GM12878 (cell line): ENCODE data around the gene ALPK1. TPM values are rescaled to one million over a fixed set of nuclear protein-coding genes. Genes with fewer than 3 reads are reported as not detected.
A peak's percentile ranks its signal among the peaks of the same experiment; 100 is the strongest.

Source experiments
- CHD4 ChIP-seq: fragments of 200-600 bp; sonication (generic); IDR thresholded peaks from 2 replicates; pipeline ENCODE4 v1.6.1; 2016; ENCODE audit warnings: mild to moderate bottlenecking
- CREB1 ChIP-seq: IDR thresholded peaks from 2 replicates; pipeline ENCODE4 v1.6.1; 2012; ENCODE audit warnings: low read depth, mild to moderate bottlenecking, inconsistent platforms
- FOXM1 ChIP-seq: IDR thresholded peaks from 2 replicates; pipeline ENCODE4 v1.6.1; 2012; ENCODE audit warnings: low read depth, mild to moderate bottlenecking, inconsistent platforms, low read length, moderate library complexity
- PML ChIP-seq: IDR thresholded peaks from 2 replicates; pipeline ENCODE4 v1.6.1; 2012; ENCODE audit warnings: low read length, inconsistent platforms
- RAD21 ChIP-seq: IDR thresholded peaks from 2 replicates; pipeline ENCODE4 v1.6.1; 2011; ENCODE audit warnings: mild to moderate bottlenecking, low read depth, low read length, moderate library complexity; ENCODE audit not compliant: insufficient read depth
- RB1 ChIP-seq: fragments of 450-650 bp; formaldehyde crosslinking; IDR thresholded peaks from 2 replicates; pipeline ENCODE4 v1.6.1; 2017; ENCODE audit warnings: mild to moderate bottlenecking, borderline replicate concordance
- RELB ChIP-seq: fragments of 450-650 bp; IDR thresholded peaks from 2 replicates; pipeline ENCODE4 v1.6.1; 2017; ENCODE audit warnings: low read depth, mild to moderate bottlenecking, moderate library complexity
- SMARCA5 ChIP-seq: fragments of 450-650 bp; IDR thresholded peaks from 2 replicates; pipeline ENCODE4 v1.6.1; 2017; ENCODE audit warnings: mild to moderate bottlenecking
- polyA plus RNA-seq, 11 experiments: library from polyadenylated mRNA; depleted of rRNA in 4 of 11; unstranded in 6 of 11; stranded (reverse) in 5 of 11; fragments of >200 nt; fragmentation: Nextera tagmentation in 4 of 11; fragmentation: Illumina TruSeq in 1 of 11; extraction: Ambion mirVana in 4 of 11; extraction: Trizol in 1 of 11; gene quantifications; 1 replicate in 1 of 11; 2 replicates in 10 of 11; pipeline versions ENCODE4 v1.2.1 to v1.2.3, GENCODE V29; 2011 to 2016; ENCODE audit warnings: inconsistent platforms in 2 of 11, missing spikeins in 2 of 11, low read depth in 1 of 11
- total RNA-seq, 4 experiments: library from RNA; depleted of rRNA in 3 of 4; stranded (reverse); fragments of >200 nt in 3 of 4; fragmentation: Illumina TruSeq in 1 of 4; extraction: Trizol in 1 of 4; gene quantifications; 2 replicates each; pipeline versions ENCODE4 v1.2.1 to v1.2.3, GENCODE V29; 2013 to 2021
- TF ChIP-seq, protein P1 (sequence below), 3 experiments: IDR thresholded peaks in 2 of 3; conservative IDR thresholded peaks in 1 of 3; 2 replicates each; pipeline ENCODE4 v1.5.1; 2011; ENCODE audit warnings: low read depth in 3 of 3, low read length in 3 of 3, mild to moderate bottlenecking in 3 of 3, control low read depth in 2 of 3, moderate library complexity in 2 of 3, inconsistent platforms in 1 of 3, mixed read lengths in 1 of 3; ENCODE audit not compliant: control insufficient read depth in 2 of 3, insufficient read depth in 1 of 3; ENCODE audit errors: extremely low read depth in 1 of 3

ALPK1 gene
- total and polyA plus RNA-seq, 10 of the 15 experiments (the other 5 are each of a cell fraction or from before 2014, with no cell fraction given), result 8.5 to 32.3 (median 22.6) TPM

DNA sequence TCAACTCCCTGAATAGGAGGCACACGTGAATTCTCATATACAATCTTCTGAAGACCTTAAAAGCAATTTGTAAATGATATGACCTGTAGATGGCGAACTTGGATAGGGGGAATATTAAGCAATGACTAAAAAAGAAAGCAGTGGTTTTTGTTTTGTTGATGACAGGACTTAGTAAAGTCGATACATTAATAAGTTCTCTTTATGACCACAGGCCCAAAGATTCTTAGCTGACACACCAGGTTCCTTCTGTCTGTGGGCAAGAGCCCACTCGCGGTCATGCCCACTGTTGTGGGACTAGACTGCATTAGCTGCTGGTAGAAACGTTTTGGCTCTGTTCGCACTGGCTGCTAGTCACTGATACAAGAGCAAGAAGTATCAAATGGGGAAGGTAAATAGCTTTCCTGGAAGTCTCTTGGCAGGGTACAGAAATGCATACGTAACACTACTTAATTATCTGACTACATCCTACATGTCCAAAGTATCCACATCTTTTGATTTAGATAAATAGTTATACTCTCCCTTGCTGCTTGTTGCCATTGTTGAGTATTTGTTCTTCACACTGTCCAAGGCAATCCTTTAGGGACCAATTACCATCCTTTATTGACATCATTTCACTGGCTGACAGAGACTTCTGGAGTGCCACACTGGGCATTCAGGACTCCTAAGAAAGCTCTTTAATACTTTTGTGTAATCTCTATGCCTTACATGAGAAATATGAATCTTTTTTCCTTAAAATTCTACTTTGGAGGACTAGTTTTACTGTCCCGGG is 31.0 kb downstream of the ALPK1 start (continued):
- TF ChIP-seq CHD4 (no peak), SMARCA5 (0 out of 2 replicates have a peak, but pooled peaks have one; percentile 50), PML (0 out of 2 replicates have a peak, but pooled peaks have one; percentile 22), FOXM1 (peak; percentile 19; the same call in 1 of the 2 replicates), CREB1 (0 out of 2 replicates have a peak, but pooled peaks have one; percentile 23), RAD21 (peak; percentile 90), RB1 (peak; percentile 64; the same call in 1 of the 2 replicates), RELB (peak; percentile 28; the same call in 1 of the 2 replicates)
- TF ChIP-seq, protein P1, sequence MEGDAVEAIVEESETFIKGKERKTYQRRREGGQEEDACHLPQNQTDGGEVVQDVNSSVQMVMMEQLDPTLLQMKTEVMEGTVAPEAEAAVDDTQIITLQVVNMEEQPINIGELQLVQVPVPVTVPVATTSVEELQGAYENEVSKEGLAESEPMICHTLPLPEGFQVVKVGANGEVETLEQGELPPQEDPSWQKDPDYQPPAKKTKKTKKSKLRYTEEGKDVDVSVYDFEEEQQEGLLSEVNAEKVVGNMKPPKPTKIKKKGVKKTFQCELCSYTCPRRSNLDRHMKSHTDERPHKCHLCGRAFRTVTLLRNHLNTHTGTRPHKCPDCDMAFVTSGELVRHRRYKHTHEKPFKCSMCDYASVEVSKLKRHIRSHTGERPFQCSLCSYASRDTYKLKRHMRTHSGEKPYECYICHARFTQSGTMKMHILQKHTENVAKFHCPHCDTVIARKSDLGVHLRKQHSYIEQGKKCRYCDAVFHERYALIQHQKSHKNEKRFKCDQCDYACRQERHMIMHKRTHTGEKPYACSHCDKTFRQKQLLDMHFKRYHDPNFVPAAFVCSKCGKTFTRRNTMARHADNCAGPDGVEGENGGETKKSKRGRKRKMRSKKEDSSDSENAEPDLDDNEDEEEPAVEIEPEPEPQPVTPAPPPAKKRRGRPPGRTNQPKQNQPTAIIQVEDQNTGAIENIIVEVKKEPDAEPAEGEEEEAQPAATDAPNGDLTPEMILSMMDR (IDR thresholded peaks at IDR 0.05 in 2 of 3, conservative IDR thresholded peaks at IDR 0.05 in 1 of 3; ENCODE audit: control insufficient read depth in 2 of 3, extremely low read depth in 1 of 3, insufficient read depth in 1 of 3, low read depth in 3 of 3, low read length in 3 of 3), result peak; percentile 51 to 78 (median 52); a peak in 5 of 6 replicates
- TF ChIP-seq, all 136 proteins: peak for 31
